ENCODE measurements around the gene CCDC15. TPM values are rescaled to one million over a fixed set of nuclear protein-coding genes. Genes with fewer than 3 reads are reported as not detected.

The CCDC15 gene
- total RNA-seq, 1 experiment from 2014 or later, result 8.6 TPM

GRCh38 chr11:125069008-125069407 is 115.0 kb downstream of the CCDC15 start:
- peak overlapping the region; percentile 70; the same call in 1 of the 2 replicates for H3K27ac ChIP-seq (ENCODE audit: low read length)

GRCh38 chr11:125069796-125070195 is 115.8 kb downstream of the CCDC15 start:
- BruUV-seq (replicated peaks), result no TSS peak

More at GRCh38 chr11:125069008-125069407, 115.0 kb downstream of the CCDC15 start:
- ChIA-PET POLR2A (ENCODE audit: unreplicated experiment) (no interaction called here), CTCF (interaction anchor here (0.5 kb wide), 1 partner anchor 18 kb away, joined by 3 read pairs; no protein-coding TSS in a partner anchor)
- TF ChIP-seq EZH2 (IDR thresholded peaks at IDR 0.05; ENCODE audit: low read length, unreplicated experiment) (no peak), EZH2phosphoT487 (IDR thresholded peaks at IDR 0.05; ENCODE audit: borderline replicate concordance, low read length) (no peak), CTCF (conservative IDR thresholded peaks at IDR 0.05; ENCODE audit: low read depth, low read length) (no peak)
- Histone ChIP-seq H3K9me3 (ENCODE audit: low read length) (no peaks in the 10 kb centered on the region), H3K4me1 (ENCODE audit: insufficient read depth, low read length) (peaks cover 36% of the 10 kb centered on the region), H3K9ac (ENCODE audit: low read length) (no peak overlapping the region), H3K4me2 (ENCODE audit: low read length) (no peak overlapping the region), H3K9me2 (replicated peaks; ENCODE audit: low read length) (no peaks in the 10 kb centered on the region), H3K4me3 (ENCODE audit: low read length) (no peak overlapping the region), H2AFZ (ENCODE audit: low read length) (no peak overlapping the region), H3K79me2 (ENCODE audit: low read length) (no peaks in the 10 kb centered on the region), H3K36me3 (ENCODE audit: low read depth, low read length) (no peaks in the 10 kb centered on the region), H4K20me1 (ENCODE audit: low read length) (no peaks in the 10 kb centered on the region), H3F3A (ENCODE audit: low read length, unreplicated experiment) (no peaks in the 10 kb centered on the region), H3K27me3 (ENCODE audit: low read length) (no peaks in the 10 kb centered on the region)
- peak; percentile 46 for DNase-seq
- intact Hi-C loops (cut with micrococcal nuclease), result no loop called here
- BruUV-seq (replicated peaks), result no TSS peak
- peak; percentile 10; the same call in 1 of the 2 replicates for ATAC-seq

More at GRCh38 chr11:125069796-125070195, 115.8 kb downstream of the CCDC15 start:
- Histone ChIP-seq H2AFZ (ENCODE audit: low read length) (peak overlapping the region; percentile 11), H4K20me1 (ENCODE audit: low read length) (no peaks in the 10 kb centered on the region), H3K27ac (ENCODE audit: low read length) (peak overlapping the region; percentile 70), H3K36me3 (ENCODE audit: low read depth, low read length) (no peaks in the 10 kb centered on the region), H3F3A (ENCODE audit: low read length, unreplicated experiment) (no peaks in the 10 kb centered on the region), H3K4me2 (ENCODE audit: low read length) (peak overlapping the region; percentile 42), H3K79me2 (ENCODE audit: low read length) (no peaks in the 10 kb centered on the region), H3K4me3 (ENCODE audit: low read length) (no peak overlapping the region), H3K4me1 (ENCODE audit: insufficient read depth, low read length) (peaks cover 33% of the 10 kb centered on the region), H3K9me3 (ENCODE audit: low read length) (no peaks in the 10 kb centered on the region), H3K9ac (ENCODE audit: low read length) (peak overlapping the region; percentile 33; the same call in 1 of the 2 replicates), H3K27me3 (ENCODE audit: low read length) (no peaks in the 10 kb centered on the region), H3K9me2 (replicated peaks; ENCODE audit: low read length) (no peaks in the 10 kb centered on the region)
- CTCF ChIA-PET, result interaction anchor here (1.0 kb wide), 1 partner anchor 276 kb away, joined by 6 read pairs; no protein-coding TSS in a partner anchor
- POLR2A ChIA-PET (ENCODE audit: unreplicated experiment), result interaction anchor here (0.6 kb wide), 2 partner anchors 13 to 172 kb away, joined by 3 to 4 read pairs; no protein-coding TSS in a partner anchor
- DNase-seq, result peak; percentile 66
- peak; percentile 37 for ATAC-seq
- no peak for TF ChIP-seq CTCF (conservative IDR thresholded peaks at IDR 0.05; ENCODE audit: low read depth, low read length)
- no peak for TF ChIP-seq EZH2phosphoT487 (IDR thresholded peaks at IDR 0.05; ENCODE audit: borderline replicate concordance, low read length)
- no peak for TF ChIP-seq EZH2 (IDR thresholded peaks at IDR 0.05; ENCODE audit: low read length, unreplicated experiment)
- intact Hi-C loops (cut with micrococcal nuclease), result no loop called here

Measured in PC-3 (cell line).